ENCODE results near the gene IQCN.

DNA sequence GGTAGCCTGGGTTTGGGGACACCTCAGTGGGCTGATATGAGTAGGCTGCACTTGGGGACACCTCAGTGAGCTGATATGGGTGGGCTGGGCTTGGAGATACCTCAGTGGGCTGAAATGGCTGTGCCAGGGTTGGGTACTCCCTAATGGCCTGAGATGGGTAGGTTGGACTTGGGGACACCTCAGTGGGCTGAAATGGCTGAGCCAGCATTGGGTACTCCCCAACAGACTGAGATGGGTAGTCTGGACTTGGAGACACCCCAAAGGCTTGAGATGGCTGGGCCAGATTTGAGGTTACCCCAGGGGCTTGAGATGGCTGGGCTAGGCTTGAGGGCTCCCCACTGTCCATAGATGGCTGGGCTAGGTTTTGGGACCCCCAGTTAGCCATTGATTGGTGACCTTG, 12.1 kb downstream of the IQCN start:
- TF ChIP-seq CTCF (IDR thresholded peaks at IDR 0.05) (no peak), POLR2A (IDR thresholded peaks at IDR 0.05) (no peak), POLR2AphosphoS5 (IDR thresholded peaks at IDR 0.05) (no peak)

All from transverse colon (tissue), 4 donors.